Nephron (organoid): Measurements from ENCODE around the gene CSMD2.

Source experiments
- H3K27ac Mint-ChIP-seq, 3 experiments: 2 replicates each; pipeline ENCODE4 v1.8.0; 2020; ENCODE audit warnings: mixed read lengths in 3 of 3, mild to moderate bottlenecking in 2 of 3, moderate library complexity in 1 of 3
- H3K27me3 Mint-ChIP-seq: 2 replicates; pipeline ENCODE4 v1.8.0; 2021; ENCODE audit warnings: low read depth, mild to moderate bottlenecking, moderate library complexity, mixed read lengths
- H3K36me3 Mint-ChIP-seq: 2 replicates; pipeline ENCODE4 v1.8.0; 2020; ENCODE audit warnings: low read depth, mixed read lengths
- H3K4me1 Mint-ChIP-seq: 2 replicates; pipeline ENCODE4 v1.8.0; 2020; ENCODE audit warnings: mixed read lengths
- H3K4me3 Mint-ChIP-seq, 3 experiments: 2 replicates each; pipeline ENCODE4 v1.8.0; 2020; ENCODE audit warnings: mild to moderate bottlenecking in 3 of 3, mixed read lengths in 3 of 3, moderate library complexity in 2 of 3
- H3K9me3 Mint-ChIP-seq: 2 replicates; pipeline ENCODE4 v1.8.0; 2020; ENCODE audit warnings: mixed read lengths
- CTCF ChIP-seq, 3 experiments: fragments of 200-600 bp; sonication (generic); IDR thresholded peaks; one replicate each; pipeline ENCODE4 v1.5.0; 2021; ENCODE audit warnings: antibody characterized with exemption in 3 of 3; ENCODE audit not compliant: unreplicated experiment in 3 of 3

CSMD2 gene

GRCh38 chr1:33758698-33759097 lies 406.3 kb downstream of the CSMD2 start:
- H3K27ac Mint-ChIP-seq = no peak overlapping the region
- no peak overlapping the region for H3K4me3 Mint-ChIP-seq
- H3K36me3 Mint-ChIP-seq = no peaks in the 10 kb centered on the region
- H3K9me3 Mint-ChIP-seq = peaks cover 7% of the 10 kb centered on the region
- H3K27me3 Mint-ChIP-seq = peaks cover 7% of the 10 kb centered on the region
- TF ChIP-seq CTCF (IDR thresholded peaks at IDR 0.05; ENCODE audit: unreplicated experiment in 3 of 3) = no peak
- H3K4me1 Mint-ChIP-seq = peaks cover 7% of the 10 kb centered on the region

DNA sequence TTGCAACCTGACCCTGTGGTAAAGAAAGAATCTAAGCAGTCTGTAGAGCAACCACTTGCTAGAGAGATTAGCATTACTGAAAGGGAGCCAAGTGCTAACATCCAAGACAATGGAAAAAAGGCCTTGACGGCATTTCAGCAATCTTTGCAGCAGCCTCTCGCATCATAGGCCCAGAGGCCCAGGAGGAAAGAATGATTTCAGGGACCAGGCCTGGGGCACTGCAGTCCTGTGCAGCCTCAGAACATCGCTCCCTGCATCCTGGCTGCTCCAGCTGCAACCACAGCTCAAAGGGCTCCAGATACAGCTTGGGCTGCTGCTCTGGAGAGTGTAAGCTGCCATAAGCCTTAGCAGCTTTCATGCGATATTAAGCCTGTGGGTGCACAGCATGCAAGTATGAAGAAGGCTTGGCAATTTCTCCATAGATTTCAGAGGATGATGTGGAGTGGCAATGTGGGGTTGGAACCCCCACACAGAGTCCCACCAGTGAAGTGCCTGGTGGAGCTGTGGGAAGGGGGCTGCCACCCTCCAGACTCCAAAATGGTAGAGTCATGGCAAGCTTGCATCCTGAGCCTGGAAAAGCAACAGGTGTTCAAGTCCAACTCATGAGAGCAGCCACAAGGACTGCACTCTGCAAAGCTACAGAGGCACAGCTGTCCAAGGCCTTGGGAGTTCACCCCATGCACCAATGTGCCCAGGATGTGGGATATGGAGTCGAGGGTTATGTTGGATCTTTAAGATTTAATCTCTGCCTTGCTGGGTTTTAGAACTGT lies 411.8 kb downstream of the CSMD2 start:
- Mint-ChIP-seq H3K9me3 (peaks cover 25% of the 10 kb centered on the region), H3K4me3 (no peak overlapping the region), H3K36me3 (no peaks in the 10 kb centered on the region), H3K27me3 (peaks cover 4% of the 10 kb centered on the region), H3K27ac (no peak overlapping the region), H3K4me1 (no peaks in the 10 kb centered on the region)
- TF ChIP-seq CTCF (IDR thresholded peaks at IDR 0.05; ENCODE audit: unreplicated experiment in 3 of 3) = no peak

DNA sequence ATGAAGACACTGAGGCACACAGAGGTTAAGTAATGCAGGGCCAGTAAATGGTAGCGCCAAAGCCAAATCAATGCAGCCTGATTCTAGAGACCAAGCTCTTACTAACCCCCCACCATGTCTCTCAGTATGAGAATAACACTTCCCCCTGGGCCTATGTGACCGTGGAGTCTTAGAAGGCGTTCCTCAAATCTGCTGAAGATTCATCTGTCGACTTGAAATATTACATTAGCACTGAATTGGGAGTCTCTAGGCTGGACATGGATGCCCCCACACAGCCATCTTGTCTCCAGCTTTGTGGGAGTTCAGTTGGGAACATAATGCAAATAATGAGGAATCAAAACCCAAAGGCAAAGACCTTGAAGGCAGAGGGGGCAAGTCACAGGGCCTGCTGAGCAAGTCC lies 419.1 kb downstream of the CSMD2 start:
- no peaks in the 10 kb centered on the region for H3K9me3 Mint-ChIP-seq
- no peaks in the 10 kb centered on the region for H3K4me1 Mint-ChIP-seq
- H3K27me3 Mint-ChIP-seq = peaks cover 3% of the 10 kb centered on the region
- no peaks in the 10 kb centered on the region for H3K36me3 Mint-ChIP-seq
- no peak for TF ChIP-seq CTCF (IDR thresholded peaks at IDR 0.05; ENCODE audit: unreplicated experiment in 3 of 3)
- H3K27ac Mint-ChIP-seq = no peak overlapping the region
- H3K4me3 Mint-ChIP-seq = no peak overlapping the region

GRCh38 chr1:33743221-33743998 lies 421.6 kb downstream of the CSMD2 start:
- H3K27ac Mint-ChIP-seq = no peak overlapping the region
- no peaks in the 10 kb centered on the region for H3K4me1 Mint-ChIP-seq
- H3K36me3 Mint-ChIP-seq = no peaks in the 10 kb centered on the region
- H3K4me3 Mint-ChIP-seq = no peak overlapping the region
- peaks cover 3% of the 10 kb centered on the region for H3K27me3 Mint-ChIP-seq
- TF ChIP-seq CTCF (IDR thresholded peaks at IDR 0.05; ENCODE audit: unreplicated experiment in 3 of 3) = no peak
- H3K9me3 Mint-ChIP-seq = no peaks in the 10 kb centered on the region

- Mint-ChIP-seq H3K36me3 (no peaks in the 10 kb centered on the region), H3K27ac (no peak overlapping the region), H3K4me3 (no peak overlapping the region), H3K27me3 (peaks cover 3% of the 10 kb centered on the region), H3K9me3 (no peaks in the 10 kb centered on the region), H3K4me1 (no peaks in the 10 kb centered on the region)
- no peak for TF ChIP-seq CTCF (IDR thresholded peaks at IDR 0.05; ENCODE audit: unreplicated experiment in 3 of 3)
Measured at GRCh38 chr1:33742663-33743062, 422.4 kb downstream of the CSMD2 start.
